ENCODE results near the gene MAGI1. TPM values are rescaled to one million over a fixed set of nuclear protein-coding genes. Genes with fewer than 3 reads are reported as not detected.

The MAGI1 gene
- total RNA-seq, 3 donors from 2014 or later (not counting 1 experiment from before 2014, with no cell fraction given) = not detected

GRCh38 chr3:65787827-65788226 is 250.9 kb downstream of the MAGI1 start:
- H3K9me3 Mint-ChIP-seq = no peaks in the 10 kb centered on the region
- no peak overlapping the region for H3K27ac Mint-ChIP-seq
- Histone ChIP-seq H3K4me1 (ENCODE audit: control insufficient read depth, insufficient read depth, low read length) (no peaks in the 10 kb centered on the region), H3K27me3 (ENCODE audit: control insufficient read depth, insufficient read depth, low read length) (no peaks in the 10 kb centered on the region), H3K4me3 (ENCODE audit: low read length) (no peak overlapping the region), H3K36me3 (ENCODE audit: control insufficient read depth, insufficient read depth, low read length) (no peaks in the 10 kb centered on the region), H3K9me3 (ENCODE audit: control insufficient read depth, insufficient read depth, low read length) (no peaks in the 10 kb centered on the region), H3K27ac (ENCODE audit: low read length) (no peak overlapping the region)
- H3K36me3 Mint-ChIP-seq = no peaks in the 10 kb centered on the region
- DNase-seq (no peak), ATAC-seq (no peak)
- H3K27me3 Mint-ChIP-seq (ENCODE audit: low read depth in 2 of 2) = no peaks in the 10 kb centered on the region
- no peaks in the 10 kb centered on the region for H3K4me1 Mint-ChIP-seq
- TF ChIP-seq, protein P1, sequence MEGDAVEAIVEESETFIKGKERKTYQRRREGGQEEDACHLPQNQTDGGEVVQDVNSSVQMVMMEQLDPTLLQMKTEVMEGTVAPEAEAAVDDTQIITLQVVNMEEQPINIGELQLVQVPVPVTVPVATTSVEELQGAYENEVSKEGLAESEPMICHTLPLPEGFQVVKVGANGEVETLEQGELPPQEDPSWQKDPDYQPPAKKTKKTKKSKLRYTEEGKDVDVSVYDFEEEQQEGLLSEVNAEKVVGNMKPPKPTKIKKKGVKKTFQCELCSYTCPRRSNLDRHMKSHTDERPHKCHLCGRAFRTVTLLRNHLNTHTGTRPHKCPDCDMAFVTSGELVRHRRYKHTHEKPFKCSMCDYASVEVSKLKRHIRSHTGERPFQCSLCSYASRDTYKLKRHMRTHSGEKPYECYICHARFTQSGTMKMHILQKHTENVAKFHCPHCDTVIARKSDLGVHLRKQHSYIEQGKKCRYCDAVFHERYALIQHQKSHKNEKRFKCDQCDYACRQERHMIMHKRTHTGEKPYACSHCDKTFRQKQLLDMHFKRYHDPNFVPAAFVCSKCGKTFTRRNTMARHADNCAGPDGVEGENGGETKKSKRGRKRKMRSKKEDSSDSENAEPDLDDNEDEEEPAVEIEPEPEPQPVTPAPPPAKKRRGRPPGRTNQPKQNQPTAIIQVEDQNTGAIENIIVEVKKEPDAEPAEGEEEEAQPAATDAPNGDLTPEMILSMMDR (IDR thresholded peaks at IDR 0.05) = no peak
- intact Hi-C loops (cut with micrococcal nuclease) = no loop called here
- no peak overlapping the region for H3K4me3 Mint-ChIP-seq
- WGBS (ENCODE audit: insufficient coverage) = 84% methylated on average over 2 of the region's 2 CpGs

DNA sequence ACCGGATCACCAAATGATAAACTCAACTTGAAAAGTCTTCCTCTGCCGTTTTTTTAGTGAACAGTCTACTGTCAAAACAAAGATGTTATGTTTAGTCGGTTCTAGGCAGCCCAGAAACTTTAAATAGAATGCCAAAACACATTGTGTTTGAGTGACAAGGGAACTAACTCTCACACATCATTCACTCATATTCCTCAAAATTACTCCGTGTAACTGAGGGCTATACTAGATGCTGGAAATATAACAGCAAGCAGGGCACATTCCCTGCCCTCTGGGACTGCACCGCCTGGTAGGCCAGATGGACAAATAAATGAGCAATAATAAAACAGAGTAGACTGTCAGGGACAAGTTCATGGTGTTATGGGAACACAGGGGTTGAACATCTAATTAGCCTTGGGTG is 251.4 kb downstream of the MAGI1 start:
- Mint-ChIP-seq H3K27me3 (ENCODE audit: low read depth in 2 of 2) (no peaks in the 10 kb centered on the region), H3K9me3 (no peaks in the 10 kb centered on the region), H3K36me3 (no peaks in the 10 kb centered on the region), H3K27ac (no peak overlapping the region), H3K4me1 (no peaks in the 10 kb centered on the region), H3K4me3 (no peak overlapping the region)
- no peaks in the 10 kb centered on the region for H3K27me3 ChIP-seq (ENCODE audit: control insufficient read depth, insufficient read depth, low read length)
- no peak overlapping the region for H3K4me3 ChIP-seq (ENCODE audit: low read length)
- H3K4me1 ChIP-seq (ENCODE audit: control insufficient read depth, insufficient read depth, low read length) = no peaks in the 10 kb centered on the region
- TF ChIP-seq, protein P1 (IDR thresholded peaks at IDR 0.05) = no peak
- no peak for ATAC-seq
- no peaks in the 10 kb centered on the region for H3K36me3 ChIP-seq (ENCODE audit: control insufficient read depth, insufficient read depth, low read length)
- no peaks in the 10 kb centered on the region for H3K9me3 ChIP-seq (ENCODE audit: control insufficient read depth, insufficient read depth, low read length)
- 56% methylated on average over 5 of the region's 5 CpGs for WGBS (ENCODE audit: insufficient coverage)
- H3K27ac ChIP-seq (ENCODE audit: low read length) = no peak overlapping the region
- intact Hi-C loops (cut with micrococcal nuclease) = no loop called here
- no peak for DNase-seq

- H3K36me3 Mint-ChIP-seq = no peaks in the 10 kb centered on the region
- no peaks in the 10 kb centered on the region for H3K9me3 ChIP-seq (ENCODE audit: control insufficient read depth, insufficient read depth, low read length)
- H3K4me1 Mint-ChIP-seq = no peaks in the 10 kb centered on the region
- H3K4me1 ChIP-seq (ENCODE audit: control insufficient read depth, insufficient read depth, low read length) = no peaks in the 10 kb centered on the region
- ATAC-seq (no peak), DNase-seq (no peak)
- no peak overlapping the region for H3K4me3 ChIP-seq (ENCODE audit: low read length)
- 92% methylated on average over 3 of the region's 3 CpGs for WGBS (ENCODE audit: insufficient coverage)
- no peak overlapping the region for H3K4me3 Mint-ChIP-seq
- no peaks in the 10 kb centered on the region for H3K36me3 ChIP-seq (ENCODE audit: control insufficient read depth, insufficient read depth, low read length)
- intact Hi-C loops (cut with micrococcal nuclease) = no loop called here
- H3K27ac ChIP-seq (ENCODE audit: low read length) = no peak overlapping the region
- H3K27ac Mint-ChIP-seq = no peak overlapping the region
- H3K27me3 ChIP-seq (ENCODE audit: control insufficient read depth, insufficient read depth, low read length) = no peaks in the 10 kb centered on the region
- no peaks in the 10 kb centered on the region for H3K27me3 Mint-ChIP-seq (ENCODE audit: low read depth in 2 of 2)
- H3K9me3 Mint-ChIP-seq = no peaks in the 10 kb centered on the region
- TF ChIP-seq, protein P1 (IDR thresholded peaks at IDR 0.05) = no peak
Observed at GRCh38 chr3:65786890-65787289, 251.8 kb downstream of the MAGI1 start.

GRCh38 chr3:65785065-65785645 is 253.6 kb downstream of the MAGI1 start:
- no peak for ATAC-seq
- WGBS (ENCODE audit: insufficient coverage) = no CpG with 5 or more reads among the region's 6 CpGs

More at GRCh38 chr3:65785065-65785645, 253.6 kb downstream of the MAGI1 start:
- TF ChIP-seq, protein P1 (IDR thresholded peaks at IDR 0.05) = peak; percentile 32
- H3K4me3 Mint-ChIP-seq = no peak overlapping the region
- Histone ChIP-seq H3K27ac (ENCODE audit: low read length) (no peak overlapping the region), H3K4me1 (ENCODE audit: control insufficient read depth, insufficient read depth, low read length) (no peaks in the 10 kb centered on the region), H3K9me3 (ENCODE audit: control insufficient read depth, insufficient read depth, low read length) (no peaks in the 10 kb centered on the region), H3K4me3 (ENCODE audit: low read length) (no peak overlapping the region), H3K27me3 (ENCODE audit: control insufficient read depth, insufficient read depth, low read length) (no peaks in the 10 kb centered on the region), H3K36me3 (ENCODE audit: control insufficient read depth, insufficient read depth, low read length) (no peaks in the 10 kb centered on the region)
- no peaks in the 10 kb centered on the region for H3K27me3 Mint-ChIP-seq (ENCODE audit: low read depth in 2 of 2)
- DNase-seq = peak in 1 of 2 donors; percentile 6
- H3K27ac Mint-ChIP-seq = no peak overlapping the region
- intact Hi-C loops (cut with micrococcal nuclease) = no loop called here
- H3K9me3 Mint-ChIP-seq = no peaks in the 10 kb centered on the region
- no peaks in the 10 kb centered on the region for H3K4me1 Mint-ChIP-seq
- no peaks in the 10 kb centered on the region for H3K36me3 Mint-ChIP-seq

Data from natural killer cell (primary cell).